Suppressor macrophage treated with lipopolysaccharide for 1 hour (primary cell): ENCODE data around the gene KRT7.
"Not testable (repeated sequence)": the region's sequence is repeated elsewhere in the genome, so short reads cannot be mapped to it uniquely, and the experiment has no call there.

Source experiments
- DNase-seq, 3 donors: peaks; one replicate each; pipeline ENCODE4 v3.0.0-alpha.2; 2020 to 2022

The KRT7 gene

DNA sequence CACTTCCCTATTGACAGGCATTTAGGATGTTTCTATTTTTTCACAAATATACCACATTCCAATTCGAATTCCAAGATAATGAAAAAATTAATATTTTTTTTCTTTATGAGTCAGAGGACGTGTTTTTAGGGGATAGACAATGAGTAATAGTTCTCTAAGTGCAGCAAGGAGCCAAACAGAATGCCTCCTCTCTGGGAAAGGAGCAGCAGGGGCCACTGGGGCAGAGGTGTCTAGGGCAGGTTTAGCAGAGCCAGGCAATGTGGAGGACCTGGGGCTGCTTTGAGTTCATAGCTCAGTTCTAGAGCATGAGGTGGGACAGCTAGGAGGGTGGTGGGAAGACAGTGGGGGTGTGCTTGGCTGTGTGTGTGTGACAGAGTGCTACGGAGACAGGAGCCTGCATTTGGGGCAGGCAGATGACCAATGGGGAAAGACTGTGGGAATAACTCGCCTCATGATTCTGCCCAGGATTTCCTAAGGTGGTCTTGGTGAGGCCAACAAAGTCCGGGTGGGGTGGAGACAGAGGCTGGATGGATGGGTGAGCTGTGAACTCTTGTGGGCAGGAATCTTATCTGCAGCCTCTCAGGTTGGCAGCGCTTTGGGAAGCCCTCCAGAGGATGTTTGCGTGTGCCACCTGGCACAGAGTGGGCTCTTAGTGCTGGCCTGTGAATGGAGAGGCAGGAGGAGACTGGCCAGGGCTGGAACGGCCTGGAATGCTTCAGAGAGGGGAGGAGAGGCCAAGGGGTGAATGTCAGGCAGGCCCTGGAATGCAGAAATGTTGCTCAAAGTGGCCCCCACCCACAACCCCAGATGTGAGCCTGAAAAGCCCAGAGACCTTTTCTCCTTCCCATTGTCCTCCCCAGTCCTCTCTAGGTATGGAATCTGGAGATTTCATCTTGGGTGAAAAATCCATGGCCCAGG, 2.4 kb upstream of the KRT7 start:
- peak in 2 of 3 donors; percentile 30 to 40 for DNase-seq

GRCh38 chr12:52231305-52232202, 1.5 kb upstream of the KRT7 start:
- DNase-seq: no peak

DNA sequence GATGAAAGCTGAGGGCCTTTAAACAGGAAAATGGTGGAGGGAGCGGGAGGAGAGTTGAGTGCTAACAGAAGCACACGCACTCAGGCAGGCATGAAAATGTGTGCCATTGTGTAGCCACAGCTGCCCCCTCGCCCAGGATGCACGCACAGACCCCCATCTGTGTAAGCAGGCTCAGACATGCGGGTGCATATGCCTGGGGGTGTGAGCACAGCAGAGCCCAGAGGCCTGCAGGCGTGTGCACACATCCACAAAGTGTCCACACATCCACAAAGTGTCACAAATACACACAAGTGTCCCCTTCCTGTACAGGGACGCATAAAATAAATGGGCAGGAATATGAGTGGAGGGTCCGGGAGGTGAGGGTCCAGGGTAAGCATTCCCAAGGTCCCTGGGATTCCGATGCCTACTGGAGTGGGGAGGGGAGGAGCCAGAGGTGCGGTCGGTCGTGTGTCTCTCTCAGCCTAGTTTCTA, 805 bp upstream of the KRT7 start:
- no peak for DNase-seq

- no peak for DNase-seq
Observed at GRCh38 chr12:52233462-52234207, 592 bp downstream of the KRT7 start.

DNA sequence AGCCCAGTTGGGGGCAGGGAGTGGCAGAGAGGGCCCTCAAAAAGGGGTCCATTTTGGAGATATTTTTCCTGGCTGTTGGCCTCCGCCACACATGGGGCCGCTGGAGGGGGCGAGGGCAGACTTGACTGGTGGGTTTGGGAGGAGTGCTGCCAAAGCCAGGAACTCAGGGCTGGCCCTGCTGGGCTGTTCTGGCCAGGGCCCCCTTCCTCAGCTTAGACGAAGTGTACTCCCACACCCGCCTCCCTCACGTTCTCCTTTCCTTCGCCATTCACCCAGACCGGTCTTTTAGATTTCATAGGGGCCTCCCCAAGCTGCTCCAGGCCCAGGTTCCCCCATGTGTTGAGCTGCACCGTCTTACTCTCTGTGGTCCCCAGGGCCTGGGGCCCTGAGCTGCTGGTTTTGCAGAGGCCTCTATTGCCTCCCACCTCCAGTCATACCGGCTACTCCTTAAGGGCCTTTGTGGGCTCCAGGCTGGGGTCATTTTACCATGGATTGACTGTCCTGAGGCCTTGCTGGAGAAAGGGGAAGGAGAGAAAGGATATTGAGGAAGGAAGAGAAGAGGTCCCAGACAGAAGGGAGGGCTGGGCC, 1.3 kb downstream of the KRT7 start:
- DNase-seq: peak in 1 of 3 donors; percentile 36

GRCh38 chr12:52235001-52235764, 2.1 kb downstream of the KRT7 start:
- peak in 1 of 3 donors; percentile 22 for DNase-seq

GRCh38 chr12:52235822-52236361, 2.8 kb downstream of the KRT7 start:
- DNase-seq: no peak

- no peak for DNase-seq
Observed at GRCh38 chr12:52236386-52237050, 3.5 kb downstream of the KRT7 start.

DNA sequence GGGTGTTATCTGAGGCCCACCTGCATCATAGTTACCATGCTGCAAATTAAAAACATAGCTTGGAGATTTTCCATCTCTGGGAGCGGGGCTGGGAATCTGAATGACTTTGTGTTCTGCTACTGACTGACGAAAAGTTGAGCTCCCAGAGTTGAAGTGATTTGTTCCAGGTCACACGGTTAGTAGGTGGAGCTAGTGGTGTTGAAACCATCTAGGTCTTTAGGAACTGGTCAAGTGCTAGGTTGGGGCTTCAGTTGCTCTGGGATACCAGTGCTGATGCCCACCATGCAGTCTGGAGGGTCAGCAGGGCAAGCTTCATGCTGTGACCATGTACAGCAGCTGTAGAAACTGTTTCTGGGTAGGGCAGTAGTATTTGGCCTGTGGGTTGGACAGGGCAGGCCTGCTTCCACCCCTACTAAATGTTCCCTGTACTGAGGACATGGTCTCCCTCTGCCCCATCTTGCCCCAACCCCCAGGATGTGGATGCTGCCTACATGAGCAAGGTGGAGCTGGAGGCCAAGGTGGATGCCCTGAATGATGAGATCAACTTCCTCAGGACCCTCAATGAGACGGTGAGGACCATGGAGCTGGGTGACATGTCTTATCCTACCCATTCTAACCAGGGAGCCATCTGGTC, 5.3 kb downstream of the KRT7 start:
- DNase-seq: no peak

GRCh38 chr12:52238916-52239646, 6.0 kb downstream of the KRT7 start:
- no peak for DNase-seq

DNA sequence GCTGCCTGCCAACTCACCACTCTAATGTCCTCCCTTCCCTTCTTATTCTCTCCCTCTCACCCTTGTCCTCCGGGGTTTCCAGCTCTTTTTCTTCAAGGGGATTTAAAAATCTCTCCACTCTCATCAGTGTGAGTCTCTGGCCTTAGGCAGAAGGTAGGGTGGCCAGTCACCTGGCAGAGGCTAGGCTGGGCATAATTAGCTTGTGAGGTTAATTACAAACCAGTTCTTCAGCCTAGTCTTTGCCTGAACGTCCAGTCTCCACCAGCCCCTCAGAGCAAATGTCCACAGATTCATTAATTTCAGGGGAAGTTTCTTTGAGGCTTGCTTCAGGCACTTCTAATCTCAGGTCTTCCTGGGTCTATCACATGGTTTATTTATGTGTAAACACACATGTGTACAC, 6.7 kb downstream of the KRT7 start:
- DNase-seq: no peak

GRCh38 chr12:52240247-52240646, 7.2 kb downstream of the KRT7 start:
- DNase-seq: not testable (repeated sequence)

DNA sequence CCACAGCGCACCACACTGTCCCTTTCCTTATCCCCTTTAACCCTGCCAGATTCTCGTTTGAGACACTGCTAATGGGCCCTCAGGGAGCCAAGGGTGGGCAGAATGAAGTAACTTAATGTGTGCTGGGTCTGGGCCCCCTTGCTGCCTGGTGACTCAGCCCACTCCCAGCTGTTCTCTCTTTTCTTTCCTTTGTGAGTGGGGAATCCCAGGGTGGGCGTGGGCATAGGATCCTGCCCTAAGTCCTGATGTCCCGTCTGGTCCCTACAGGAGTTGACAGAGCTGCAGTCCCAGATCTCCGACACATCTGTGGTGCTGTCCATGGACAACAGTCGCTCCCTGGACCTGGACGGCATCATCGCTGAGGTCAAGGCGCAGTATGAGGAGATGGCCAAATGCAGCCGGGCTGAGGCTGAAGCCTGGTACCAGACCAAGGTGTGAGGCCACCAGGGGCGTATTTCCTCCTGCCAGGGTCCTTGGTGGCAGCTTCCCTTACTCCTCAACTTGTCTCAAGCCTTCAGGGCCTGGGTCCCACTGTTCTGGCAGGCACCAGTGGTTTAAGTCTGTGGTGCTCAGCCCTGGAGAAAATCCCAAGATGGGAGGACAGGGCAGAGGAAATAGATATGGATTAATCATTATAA, 8.3 kb downstream of the KRT7 start:
- peak; percentile 42 to 62 (median 51) for DNase-seq

DNA sequence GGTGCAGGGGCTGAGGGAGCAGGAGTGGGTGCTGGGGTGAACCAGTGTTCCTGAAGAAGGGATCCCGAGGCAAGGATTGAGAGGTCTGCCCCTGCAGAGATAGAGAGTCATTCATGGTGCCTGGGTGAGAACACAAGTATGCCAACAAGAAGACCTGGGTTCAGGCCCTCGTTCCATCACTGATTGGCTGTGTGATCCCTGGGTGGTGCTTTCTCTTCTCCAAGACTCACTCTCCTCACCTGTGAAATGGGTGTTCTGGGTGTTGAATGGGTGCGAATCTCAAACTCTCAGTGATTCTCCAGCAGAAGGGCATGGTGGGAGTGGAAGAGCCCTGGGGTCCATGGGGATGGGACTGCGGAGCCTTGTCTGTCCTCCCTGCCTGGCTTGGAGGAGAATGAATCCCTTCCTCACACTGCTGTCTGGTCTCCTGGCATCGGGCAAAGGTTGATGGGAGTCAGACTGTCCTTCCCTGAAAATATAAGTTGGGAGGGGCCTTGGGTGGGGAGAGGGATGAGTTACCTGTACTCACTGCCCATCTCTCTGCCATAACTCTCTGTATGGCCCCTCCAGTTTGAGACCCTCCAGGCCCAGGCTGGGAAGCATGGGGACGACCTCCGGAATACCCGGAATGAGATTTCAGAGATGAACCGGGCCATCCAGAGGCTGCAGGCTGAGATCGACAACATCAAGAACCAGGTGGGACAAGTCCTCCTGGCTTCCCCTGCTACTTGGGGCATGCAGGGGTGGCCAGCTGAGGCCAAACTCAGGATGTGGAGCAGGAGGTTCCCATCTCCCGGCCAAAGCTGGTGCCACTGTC, 9.6 kb downstream of the KRT7 start:
- no peak for DNase-seq

DNA sequence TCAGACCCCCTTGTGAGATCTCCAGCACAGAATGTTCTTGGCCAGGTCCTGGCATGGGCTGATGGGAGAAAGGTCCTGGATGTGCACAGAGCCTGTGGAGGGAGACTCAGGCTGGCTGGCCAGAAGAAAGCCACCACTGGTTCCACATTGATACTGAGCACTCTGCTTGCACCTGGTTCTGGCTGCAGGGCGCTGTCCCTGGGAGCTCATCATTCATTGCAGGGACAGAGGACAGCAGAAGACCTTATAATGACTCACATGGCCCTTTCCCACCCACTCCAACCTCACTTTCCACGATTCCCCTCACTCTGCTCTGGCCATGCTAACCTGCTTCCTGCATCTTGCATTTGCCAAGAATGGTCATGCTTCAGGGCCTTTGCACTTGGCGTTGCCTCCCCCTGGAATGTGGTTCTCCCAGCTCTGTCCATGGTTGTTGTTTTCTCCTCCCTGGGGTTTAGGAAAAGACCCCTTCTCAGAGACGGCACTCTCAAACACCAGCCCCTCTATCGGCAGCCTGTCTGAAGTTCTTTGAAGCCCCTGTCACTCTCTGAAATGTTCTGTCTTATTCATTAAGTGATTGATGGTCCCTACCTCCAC, 10.3 kb downstream of the KRT7 start:
- no peak for DNase-seq

GRCh38 chr12:52243856-52244614, 11.0 kb downstream of the KRT7 start:
- DNase-seq: peak; percentile 93 to 94 (median 94)

DNA sequence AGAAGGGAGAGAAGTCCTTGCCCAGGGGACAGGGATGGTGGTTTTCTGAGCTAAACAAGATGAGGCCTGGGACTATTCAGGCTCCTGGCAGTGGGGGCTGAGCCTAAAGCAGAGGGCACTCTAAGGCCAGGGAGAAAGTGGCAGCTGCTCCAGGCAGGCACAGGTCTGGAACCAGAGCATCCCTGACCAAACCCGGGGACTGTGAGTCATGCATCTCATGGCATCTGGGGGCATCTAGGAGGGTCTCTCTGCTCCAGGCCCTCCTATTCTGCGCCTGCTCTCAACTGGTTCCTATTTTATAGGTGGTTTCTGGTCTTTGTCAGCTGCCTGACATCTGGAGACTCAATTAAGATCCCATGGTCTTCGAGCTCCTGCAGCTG, 11.6 kb downstream of the KRT7 start:
- no peak for DNase-seq
